ENCODE data around the gene LAMB4.

- no peak for TF ChIP-seq CTCF (conservative IDR thresholded peaks at IDR 0.05 in 1 of 2, IDR thresholded peaks at IDR 0.05 in 1 of 2; ENCODE audit: low read depth in 1 of 2, low read length in 2 of 2)
- no peak for TF ChIP-seq EZH2 (IDR thresholded peaks at IDR 0.05; ENCODE audit: low read length, missing control alignments)
Observed at GRCh38 chr7:108132551-108133265, 2.5 kb upstream of the LAMB4 start.
